Endothelial cell of umbilical vein (primary cell): ENCODE measurements around the gene DGKI. TPM values are rescaled to one million over a fixed set of nuclear protein-coding genes. Genes with fewer than 3 reads are reported as not detected.

ENCODE experiments used
- BruUV-seq: library from RNA; stranded (reverse); fragments of 400-500 nt; replicated peaks from 2 replicates; lab custom pipeline; 2021; lab: Mats Ljungman, UMichigan
- CTCF ChIA-PET: fragments of 300-600, 350-600 bp; sonication (Branson Sonifier 250); formaldehyde crosslinking; loops from one replicate; lab custom pipeline; 2021; ENCODE audit warnings: antibody characterized with exemption, inconsistent platforms; lab: Charles Lee
- POLR2A ChIA-PET: fragments of 300-600, 350-600 bp; sonication (Branson Sonifier 250); formaldehyde crosslinking; loops from one replicate; lab custom pipeline; 2021; ENCODE audit warnings: antibody characterized with exemption, inconsistent platforms; lab: Charles Lee
- DNase-seq: peaks from one replicate; pipeline ENCODE4 v3.0.0-alpha.2; 2011; ENCODE audit warnings: low read depth, low spot score
- FAIRE-seq: peaks from 2 replicates; lab custom pipeline; 2011; peaks lifted over from hg19 to GRCh38; lab: Jason Lieb, UNC
- H2AFZ ChIP-seq: 2 replicates; pipeline ENCODE4 v1.6.0; 2012; ENCODE audit warnings: low read depth, low read length, control low read depth, inconsistent platforms
- H3K27ac ChIP-seq: 2 replicates; pipeline ENCODE4 v1.5.1; 2011; ENCODE audit warnings: low read depth, mild to moderate bottlenecking, control low read depth, low read length, moderate library complexity; ENCODE audit not compliant: insufficient read depth
- H3K27me3 ChIP-seq, 2 experiments: 2 replicates each; pipeline versions ENCODE4 v1.6.0 to v1.6.1; 2011; ENCODE audit warnings: low read length in 2 of 2, mixed read lengths in 1 of 2; ENCODE audit not compliant: control insufficient read depth in 2 of 2, insufficient read depth in 2 of 2
- H3K36me3 ChIP-seq, 2 experiments: 2 replicates in 1 of 2; 3 replicates in 1 of 2; pipeline ENCODE4 v1.5.1; 2011; ENCODE audit warnings: low read length in 2 of 2, mild to moderate bottlenecking in 1 of 2, moderate library complexity in 1 of 2; ENCODE audit not compliant: control insufficient read depth in 2 of 2, insufficient read depth in 2 of 2; ENCODE audit errors: extremely low read depth in 1 of 2
- H3K4me1 ChIP-seq: 3 replicates; pipeline ENCODE4 v1.5.1; 2011; ENCODE audit warnings: mild to moderate bottlenecking, low read length; ENCODE audit not compliant: control insufficient read depth, insufficient read depth; ENCODE audit errors: extremely low read depth
- H3K4me2 ChIP-seq: 2 replicates; pipeline ENCODE4 v1.6.1; 2011; ENCODE audit warnings: low read length, control low read depth, mixed read lengths; ENCODE audit not compliant: insufficient read depth
- H3K4me3 ChIP-seq, 3 experiments: fragments of 200-600 bp in 1 of 3; sonication (generic), shearing (Covaris generic) in 1 of 3; replicated peaks in 1 of 3; 2 replicates each; pipeline ENCODE4 v1.5.1; 2011 to 2016; ENCODE audit warnings: control low read depth in 3 of 3, low read length in 3 of 3, mild to moderate bottlenecking in 2 of 3, inconsistent platforms in 1 of 3, low read depth in 1 of 3, moderate library complexity in 1 of 3; ENCODE audit not compliant: insufficient read depth in 1 of 3
- H3K79me2 ChIP-seq: 2 replicates; pipeline ENCODE4 v1.6.0; 2012; ENCODE audit warnings: low read length, inconsistent platforms; ENCODE audit not compliant: control insufficient read depth, insufficient read depth
- H3K9ac ChIP-seq: replicated peaks from 2 replicates; pipeline ENCODE3; 2011; ENCODE audit warnings: low read length, control low read depth; ENCODE audit not compliant: insufficient read depth; ENCODE audit errors: extremely low read depth
- H3K9me1 ChIP-seq: replicated peaks from 3 replicates; pipeline ENCODE4 v1.6.0; 2011; ENCODE audit warnings: mild to moderate bottlenecking, low read length; ENCODE audit not compliant: control insufficient read depth, insufficient read depth; ENCODE audit errors: extremely low read depth
- H3K9me3 ChIP-seq: replicated peaks from 2 replicates; pipeline ENCODE4 v1.5.1; 2012; ENCODE audit warnings: low read length, inconsistent platforms; ENCODE audit not compliant: control insufficient read depth, insufficient read depth
- H4K20me1 ChIP-seq: replicated peaks from 2 replicates; pipeline ENCODE3; 2011; ENCODE audit warnings: mild to moderate bottlenecking, low read length; ENCODE audit not compliant: control insufficient read depth, insufficient read depth; ENCODE audit errors: extremely low read depth
- EZH2 ChIP-seq: IDR thresholded peaks from 2 replicates; pipeline ENCODE4 v1.6.1; 2012; ENCODE audit warnings: borderline replicate concordance, low read depth, mild to moderate bottlenecking, moderate library complexity, low read length, inconsistent platforms; ENCODE audit not compliant: severe bottlenecking
- FOS ChIP-seq: IDR thresholded peaks from 2 replicates; pipeline ENCODE4 v1.6.1; 2011; ENCODE audit warnings: mild to moderate bottlenecking, low read length, moderate library complexity, borderline replicate concordance; ENCODE audit not compliant: insufficient read depth
- GATA2 ChIP-seq: IDR thresholded peaks from 2 replicates; pipeline ENCODE4 v1.7.0; 2011; ENCODE audit warnings: low read depth, mild to moderate bottlenecking, moderate library complexity, mixed read lengths, low read length; ENCODE audit not compliant: insufficient read length, insufficient read depth
- JUN ChIP-seq: IDR thresholded peaks from 2 replicates; pipeline ENCODE4 v1.6.1; 2011; ENCODE audit warnings: borderline replicate concordance, low read depth; ENCODE audit not compliant: insufficient read length, insufficient read depth
- MYC ChIP-seq: IDR thresholded peaks from one replicate; pipeline ENCODE4 v1.6.1; 2011; ENCODE audit warnings: mild to moderate bottlenecking, low read depth, low read length
- POLR2A ChIP-seq: IDR thresholded peaks from 2 replicates; pipeline ENCODE4 v1.6.1; 2012; ENCODE audit warnings: low read depth, mild to moderate bottlenecking, control low read depth, low read length
- POLR2AphosphoS5 ChIP-seq: IDR thresholded peaks from 2 replicates; pipeline ENCODE4 v1.6.1; 2012; ENCODE audit warnings: low read depth, mild to moderate bottlenecking, control low read depth, low read length, moderate library complexity; ENCODE audit not compliant: insufficient read depth
- dilution Hi-C: fragments of 300-500 bp; cut with MboI; formaldehyde crosslinking; loops from one replicate; pipeline ENCODE4 v1.15.0; 2019; ENCODE audit warnings: low sequenced_read_pairs; ENCODE audit not compliant: extremely low pct_ligation_motif_present
- intact Hi-C: fragments of 100-400 bp; cut with micrococcal nuclease; formaldehyde crosslinking; loops from one replicate; pipeline ENCODE4 v1.10.0; 2022
- polyA plus RNA-seq, 4 experiments: library from polyadenylated mRNA; depleted of rRNA in 3 of 4; stranded (reverse) in 3 of 4; unstranded in 1 of 4; fragments of >200 nt; gene quantifications; 2 replicates each; pipeline versions ENCODE4 v1.2.1 to v1.2.3, GENCODE V29; 2011 to 2012; ENCODE audit warnings: missing spikeins in 1 of 4
- total RNA-seq: library from RNA; stranded (reverse); gene quantifications from 2 replicates; pipeline ENCODE4 v1.2.3, GENCODE V29; 2021
- TF ChIP-seq, protein P1 (sequence below), 2 donors: IDR thresholded peaks; 1 replicate in 1 of 2; 2 replicates in 1 of 2; pipeline ENCODE4 v1.5.1; 2011; ENCODE audit warnings: low read length in 2 of 2, mild to moderate bottlenecking in 2 of 2, moderate library complexity in 2 of 2, control low read depth in 1 of 2, inconsistent platforms in 1 of 2, low read depth in 1 of 2; ENCODE audit not compliant: insufficient read depth in 1 of 2; ENCODE audit errors: extremely low read depth in 1 of 2
- TF ChIP-seq, protein P2 (sequence below): IDR thresholded peaks from 2 replicates; pipeline ENCODE4 v1.6.1; 2011; ENCODE audit not compliant: insufficient read depth, insufficient read length

Gene DGKI
- total and polyA plus RNA-seq, 2 donors (not counting 3 experiments of a cell fraction or from before 2014, with no cell fraction given): 0.11 to 0.51 TPM

DNA sequence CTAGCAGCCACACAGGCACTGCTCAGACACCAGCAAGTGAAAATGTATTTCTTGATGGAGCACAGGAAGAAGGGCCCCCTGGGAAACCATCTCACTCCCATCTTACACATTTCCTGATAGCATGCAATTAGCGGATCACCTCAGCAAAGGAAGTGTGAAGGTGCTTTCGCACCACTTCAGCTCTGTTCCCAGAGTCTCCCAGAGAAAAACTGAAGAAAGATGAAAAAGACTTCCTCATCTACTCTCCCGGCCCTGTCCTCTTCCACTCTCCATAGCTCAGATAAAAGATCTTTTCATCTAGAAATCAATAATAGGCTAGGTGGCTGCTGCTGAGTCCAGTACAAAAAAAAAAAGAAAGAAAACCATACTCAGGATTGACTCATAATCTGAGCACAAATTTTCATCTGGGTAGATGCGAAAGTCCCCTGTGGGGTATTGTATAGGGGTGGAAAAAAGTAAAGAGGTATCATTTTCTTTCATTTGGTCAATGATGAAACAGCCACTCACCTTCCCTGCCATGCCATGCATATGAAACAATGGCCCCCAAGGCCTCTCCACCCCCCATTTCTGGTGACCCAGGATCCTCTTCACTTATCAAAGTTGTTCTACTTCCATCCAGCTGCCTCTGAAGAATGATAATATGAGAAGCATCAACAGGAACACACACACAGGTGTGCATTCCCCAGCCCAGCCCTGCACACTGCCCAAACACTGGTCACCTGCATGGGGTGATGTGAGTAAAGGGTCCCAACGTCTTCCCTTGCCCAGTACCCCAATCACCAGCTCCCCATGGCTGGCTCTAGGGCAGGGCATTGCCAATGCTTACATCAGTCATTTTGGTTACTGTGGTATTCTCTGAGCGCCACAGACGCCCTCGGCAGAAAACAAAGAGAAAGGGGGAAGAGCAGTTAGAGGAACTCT, 48.8 kb upstream of the DGKI start:
- no peaks in the 10 kb centered on the region for H3K79me2 ChIP-seq
- no TSS peak for BruUV-seq
- dilution Hi-C loops (no loop called here), intact Hi-C loops (no loop called here)
- no peaks in the 10 kb centered on the region for H3K9me1 ChIP-seq
- TF ChIP-seq POLR2A (no peak), GATA2 (no peak), FOS (no peak), POLR2AphosphoS5 (no peak), JUN (no peak), EZH2 (no peak), MYC (no peak)
- TF ChIP-seq, protein P1, sequence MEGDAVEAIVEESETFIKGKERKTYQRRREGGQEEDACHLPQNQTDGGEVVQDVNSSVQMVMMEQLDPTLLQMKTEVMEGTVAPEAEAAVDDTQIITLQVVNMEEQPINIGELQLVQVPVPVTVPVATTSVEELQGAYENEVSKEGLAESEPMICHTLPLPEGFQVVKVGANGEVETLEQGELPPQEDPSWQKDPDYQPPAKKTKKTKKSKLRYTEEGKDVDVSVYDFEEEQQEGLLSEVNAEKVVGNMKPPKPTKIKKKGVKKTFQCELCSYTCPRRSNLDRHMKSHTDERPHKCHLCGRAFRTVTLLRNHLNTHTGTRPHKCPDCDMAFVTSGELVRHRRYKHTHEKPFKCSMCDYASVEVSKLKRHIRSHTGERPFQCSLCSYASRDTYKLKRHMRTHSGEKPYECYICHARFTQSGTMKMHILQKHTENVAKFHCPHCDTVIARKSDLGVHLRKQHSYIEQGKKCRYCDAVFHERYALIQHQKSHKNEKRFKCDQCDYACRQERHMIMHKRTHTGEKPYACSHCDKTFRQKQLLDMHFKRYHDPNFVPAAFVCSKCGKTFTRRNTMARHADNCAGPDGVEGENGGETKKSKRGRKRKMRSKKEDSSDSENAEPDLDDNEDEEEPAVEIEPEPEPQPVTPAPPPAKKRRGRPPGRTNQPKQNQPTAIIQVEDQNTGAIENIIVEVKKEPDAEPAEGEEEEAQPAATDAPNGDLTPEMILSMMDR (IDR thresholded peaks at IDR 0.05; ENCODE audit: extremely low read depth in 1 of 2, insufficient read depth in 1 of 2, low read depth in 1 of 2, low read length in 2 of 2): no peak
- TF ChIP-seq, protein P2, sequence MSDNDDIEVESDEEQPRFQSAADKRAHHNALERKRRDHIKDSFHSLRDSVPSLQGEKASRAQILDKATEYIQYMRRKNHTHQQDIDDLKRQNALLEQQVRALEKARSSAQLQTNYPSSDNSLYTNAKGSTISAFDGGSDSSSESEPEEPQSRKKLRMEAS: no peak
- H3K4me1 ChIP-seq: peaks cover 2% of the 10 kb centered on the region
- H4K20me1 ChIP-seq: no peaks in the 10 kb centered on the region
- H3K9ac ChIP-seq: no peak overlapping the region
- no peak overlapping the region for H3K4me3 ChIP-seq
- no peak for DNase-seq
- H3K4me2 ChIP-seq: no peak overlapping the region
- no peaks in the 10 kb centered on the region for H3K27me3 ChIP-seq
- POLR2A ChIA-PET: no interaction called here
- no peak overlapping the region for H3K27ac ChIP-seq
- H3K36me3 ChIP-seq: peaks cover 18 to 22% of the 10 kb centered on the region in 2 experiments
- H2AFZ ChIP-seq: no peak overlapping the region
- no peak for FAIRE-seq
- no peaks in the 10 kb centered on the region for H3K9me3 ChIP-seq
- CTCF ChIA-PET: interaction anchor here (0.6 to 3.2 kb wide), 6 partner anchors 9 to 244 kb away, joined by 3 to 17 read pairs (median 6); no protein-coding TSS in a partner anchor
